ENCODE results near the gene PHF1.

DNA sequence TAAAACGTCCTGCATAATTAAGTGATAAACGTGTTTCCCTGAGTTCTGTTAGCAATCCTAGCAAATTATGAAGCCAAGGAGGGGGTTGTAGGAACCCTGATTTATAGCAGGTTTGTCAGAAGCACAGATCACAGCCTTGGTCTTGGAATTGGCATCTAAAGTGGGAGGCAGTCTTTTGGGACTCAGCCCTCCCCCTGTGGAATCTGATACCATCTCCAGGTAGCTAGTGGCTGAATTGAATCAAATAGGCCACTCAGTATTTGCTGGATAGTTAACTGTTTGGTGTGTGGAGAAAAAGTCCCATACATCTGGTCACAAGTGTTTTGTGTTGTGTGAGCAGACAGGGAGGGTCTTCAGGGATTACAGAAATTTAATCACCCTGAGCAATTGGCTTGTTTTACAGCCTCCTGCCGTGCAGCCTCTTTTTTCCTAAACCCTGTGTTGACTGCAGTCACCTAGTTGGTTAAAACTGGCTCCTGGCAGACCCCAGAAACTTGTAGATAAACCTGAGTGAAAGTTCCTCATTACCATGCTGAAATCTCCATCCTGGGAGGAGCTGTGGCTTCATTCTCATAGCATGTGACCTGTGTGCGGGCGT, 38.2 kb upstream of the PHF1 start:
- no peak for TF ChIP-seq CTCF (IDR thresholded peaks at IDR 0.05)
- no peak for TF ChIP-seq POLR2A (IDR thresholded peaks at IDR 0.05)

All from Peyer's patch (tissue), 4 donors.